T-cell (primary cell): ENCODE measurements around the gene PHTF1. TPM values are rescaled to one million over a fixed set of nuclear protein-coding genes. Genes with fewer than 3 reads are reported as not detected.

Experiments used
- ATAC-seq, 4 experiments: fragments of 200-7000 bp in 3 of 4; fragments of 150-1000 bp in 1 of 4; cut with Tn5 transposase; replicated peaks in 1 of 4; 1 replicate in 3 of 4; 2 replicates in 1 of 4; pipeline ENCODE4 v1.10.0; 2021; ENCODE audit warnings: moderate library complexity in 3 of 4, mild to moderate bottlenecking in 2 of 4, moderate number of reproducible peaks in 1 of 4
- CTCF ChIA-PET, 2 donors: fragments of 300-600 bp; sonication (Branson Sonifier 250); formaldehyde crosslinking; loops; one replicate each; lab custom pipeline; 2022; ENCODE audit warnings: antibody characterized with exemption in 2 of 2; lab: Charles Lee
- POLR2A ChIA-PET, 2 donors: fragments of 300-600 bp; sonication (Branson Sonifier 250); formaldehyde crosslinking; loops; one replicate each; lab custom pipeline; 2022; ENCODE audit warnings: antibody characterized with exemption in 2 of 2; lab: Charles Lee
- DNase-seq, 35 experiments: peaks; one replicate each; pipeline versions ENCODE4 v3.0.0 to v3.0.0-alpha.2; 2013 to 2023
- H3K27ac ChIP-seq: one replicate; pipeline ENCODE4 v1.5.1; 2013; ENCODE audit warnings: low read length
- H3K27me3 ChIP-seq, 2 experiments: replicated peaks in 1 of 2; 1 replicate in 1 of 2; 2 replicates in 1 of 2; pipeline versions ENCODE4 v1.6.1 to v1.7.0; 2013; ENCODE audit warnings: low read length in 1 of 2, mixed read lengths in 1 of 2; ENCODE audit not compliant: control insufficient read depth in 2 of 2, insufficient read depth in 2 of 2; ENCODE audit errors: extremely low read depth in 1 of 2
- H3K36me3 ChIP-seq, 2 donors: 1 replicate in 1 of 2; 2 replicates in 1 of 2; pipeline versions ENCODE4 v1.6.1 to v1.7.0; 2013; ENCODE audit warnings: low read length in 1 of 2; ENCODE audit not compliant: control insufficient read depth in 2 of 2, insufficient read depth in 1 of 2; ENCODE audit errors: extremely low read depth in 1 of 2
- H3K4me1 ChIP-seq, 2 experiments: 1 replicate in 1 of 2; 2 replicates in 1 of 2; pipeline versions ENCODE4 v1.6.1 to v1.7.0; 2013; ENCODE audit warnings: low read length in 2 of 2, mixed read lengths in 1 of 2; ENCODE audit not compliant: insufficient read depth in 2 of 2, control insufficient read depth in 1 of 2; ENCODE audit errors: extremely low read depth in 1 of 2
- H3K4me3 ChIP-seq, 2 donors: 1 replicate in 1 of 2; 2 replicates in 1 of 2; pipeline versions ENCODE4 v1.5.1 to v1.7.0; 2013; ENCODE audit warnings: mild to moderate bottlenecking in 2 of 2, low read length in 1 of 2, moderate library complexity in 1 of 2; ENCODE audit not compliant: control insufficient read depth in 1 of 2; ENCODE audit errors: extremely low read depth in 1 of 2
- H3K9me3 ChIP-seq: 2 replicates; pipeline ENCODE4 v1.7.0; 2013
- H3K27ac Mint-ChIP-seq, 2 donors: one replicate each; pipeline ENCODE4 v1.8.0; 2020 to 2021; ENCODE audit warnings: mild to moderate bottlenecking in 2 of 2, mixed read lengths in 2 of 2
- H3K27me3 Mint-ChIP-seq, 2 donors: one replicate each; pipeline ENCODE4 v1.8.0; 2021 to 2022; ENCODE audit warnings: mixed read lengths in 2 of 2
- H3K36me3 Mint-ChIP-seq: one replicate; pipeline ENCODE4 v1.8.0; 2021; ENCODE audit warnings: mixed read lengths
- H3K4me1 Mint-ChIP-seq, 3 donors: one replicate each; pipeline ENCODE4 v1.8.0; 2020 to 2022; ENCODE audit warnings: mixed read lengths in 3 of 3, mild to moderate bottlenecking in 1 of 3
- H3K4me3 Mint-ChIP-seq, 3 donors: one replicate each; pipeline ENCODE4 v1.8.0; 2020 to 2022; ENCODE audit warnings: mild to moderate bottlenecking in 3 of 3, mixed read lengths in 3 of 3, moderate library complexity in 3 of 3
- H3K9me3 Mint-ChIP-seq, 3 donors: one replicate each; pipeline ENCODE4 v1.8.0; 2020 to 2022; ENCODE audit warnings: mixed read lengths in 3 of 3
- WGBS: methylation state at CpG from one replicate; pipeline ENCODE4 v1.1.5; 2013; ENCODE audit warnings: missing lambda C conversion rate; ENCODE audit not compliant: insufficient coverage; 5-methylcytosine and 5-hydroxymethylcytosine counted together
- total RNA-seq, 35 experiments: library from RNA in 6 of 35; stranded (reverse) in 6 of 35; fragments of 120-200 nt in 1 of 35; gene quantifications; one replicate each; pipeline versions ENCODE4 v1.2.1 to v1.2.4 and lab custom pipeline; 2013 to 2026

The PHTF1 gene
- total RNA-seq, 5 donors from 2014 or later (not counting 1 experiment from before 2014, with no cell fraction given), result 5.9 to 10.5 (median 9.2) TPM

GRCh38 chr1:113694910-113695309 is 64.4 kb downstream of the PHTF1 start:
- CTCF ChIA-PET, result no interaction called here
- Histone ChIP-seq H3K27me3 (no peaks in the 10 kb centered on the region), H3K4me1 (no peaks in the 10 kb centered on the region), H3K27ac (no peak overlapping the region), H3K9me3 (no peaks in the 10 kb centered on the region), H3K36me3 (no peaks in the 10 kb centered on the region), H3K4me3 (no peak overlapping the region)
- Mint-ChIP-seq H3K36me3 (peaks cover 38% of the 10 kb centered on the region), H3K27ac (no peak overlapping the region), H3K9me3 (peaks cover 14 to 31% (median 15%) of the 10 kb centered on the region in 3 donors), H3K4me3 (no peak overlapping the region), H3K27me3 (no peaks in the 10 kb centered on the region), H3K4me1 (no peaks in the 10 kb centered on the region)
- no peak for ATAC-seq
- no peak for DNase-seq
- POLR2A ChIA-PET, result no interaction called here

- Mint-ChIP-seq H3K4me1 (no peaks in the 10 kb centered on the region), H3K36me3 (peaks cover 41% of the 10 kb centered on the region), H3K4me3 (no peak overlapping the region), H3K27me3 (no peaks in the 10 kb centered on the region), H3K9me3 (peaks cover 14 to 31% (median 15%) of the 10 kb centered on the region in 3 donors), H3K27ac (no peak overlapping the region)
- ATAC-seq, result no peak
- no peak for DNase-seq
- ChIA-PET CTCF (interaction anchor here in 1 of 2 donors (0.5 kb wide), 1 partner anchor 50 kb away, joined by 3 read pairs; no protein-coding TSS in a partner anchor), POLR2A (no interaction called here)
- Histone ChIP-seq H3K36me3 (no peaks in the 10 kb centered on the region), H3K27ac (no peak overlapping the region), H3K9me3 (no peaks in the 10 kb centered on the region), H3K4me3 (no peak overlapping the region), H3K4me1 (no peaks in the 10 kb centered on the region), H3K27me3 (no peaks in the 10 kb centered on the region)
- 95% methylated on average over 4 of the region's 4 CpGs for WGBS
These were observed 66.4 kb downstream of the PHTF1 start for GRCh38 chr1:113692824-113693431.

GRCh38 chr1:113692342-113692741 is 66.9 kb downstream of the PHTF1 start:
- Mint-ChIP-seq H3K27me3 (no peaks in the 10 kb centered on the region), H3K9me3 (peaks cover 14 to 31% (median 15%) of the 10 kb centered on the region in 3 donors), H3K4me1 (no peaks in the 10 kb centered on the region), H3K4me3 (no peak overlapping the region), H3K27ac (no peak overlapping the region), H3K36me3 (peaks cover 41% of the 10 kb centered on the region)
- no peaks in the 10 kb centered on the region for H3K4me1 ChIP-seq
- CTCF ChIA-PET, result no interaction called here
- H3K36me3 ChIP-seq, result no peaks in the 10 kb centered on the region
- POLR2A ChIA-PET, result no interaction called here
- DNase-seq (no peak), ATAC-seq (no peak)
- no peak overlapping the region for H3K27ac ChIP-seq
- H3K4me3 ChIP-seq, result no peak overlapping the region
- no CpG with 5 or more reads among the region's 2 CpGs for WGBS
- H3K27me3 ChIP-seq, result no peaks in the 10 kb centered on the region
- no peaks in the 10 kb centered on the region for H3K9me3 ChIP-seq

- H3K27me3 ChIP-seq, result no peaks in the 10 kb centered on the region
- no peak overlapping the region for H3K27ac ChIP-seq
- WGBS, result 67% methylated on average over 1 of the region's 2 CpGs
- peaks cover 14 to 31% (median 15%) of the 10 kb centered on the region in 3 donors for H3K9me3 Mint-ChIP-seq
- no peaks in the 10 kb centered on the region for H3K4me1 ChIP-seq
- no peaks in the 10 kb centered on the region for H3K4me1 Mint-ChIP-seq
- H3K4me3 Mint-ChIP-seq, result no peak overlapping the region
- no peaks in the 10 kb centered on the region for H3K36me3 ChIP-seq
- peaks cover 37% of the 10 kb centered on the region for H3K36me3 Mint-ChIP-seq
- no peaks in the 10 kb centered on the region for H3K9me3 ChIP-seq
- DNase-seq, result no peak
- H3K27ac Mint-ChIP-seq, result no peak overlapping the region
- ChIA-PET POLR2A (no interaction called here), CTCF (no interaction called here)
- no peaks in the 10 kb centered on the region for H3K27me3 Mint-ChIP-seq
- H3K4me3 ChIP-seq, result no peak overlapping the region
- ATAC-seq, result no peak
These were observed 68.1 kb downstream of the PHTF1 start for GRCh38 chr1:113691184-113691583.

GRCh38 chr1:113686891-113687618 is 72.2 kb downstream of the PHTF1 start:
- CTCF ChIA-PET, result interaction anchor here (0.6 to 0.7 kb wide), 3 partner anchors 13 to 111 kb away, joined by 3 to 4 read pairs (median 3); no protein-coding TSS in a partner anchor
- H3K4me1 ChIP-seq, result no peaks in the 10 kb centered on the region
- no peak overlapping the region for H3K4me3 ChIP-seq
- no peak overlapping the region for H3K27ac ChIP-seq
- ATAC-seq (no peak), DNase-seq (no peak)
- H3K36me3 Mint-ChIP-seq, result peaks cover 20% of the 10 kb centered on the region
- no peaks in the 10 kb centered on the region for H3K27me3 Mint-ChIP-seq
- no peaks in the 10 kb centered on the region for H3K27me3 ChIP-seq
- no peak overlapping the region for H3K4me3 Mint-ChIP-seq
- no peaks in the 10 kb centered on the region for H3K4me1 Mint-ChIP-seq
- no peaks in the 10 kb centered on the region for H3K36me3 ChIP-seq
- POLR2A ChIA-PET, result interaction anchor here in 1 of 2 donors (0.6 kb wide), 1 partner anchor 616 kb away, joined by 5 read pairs; no protein-coding TSS in a partner anchor
- peaks cover 0 to 4% (median 0%) of the 10 kb centered on the region in 3 donors for H3K9me3 Mint-ChIP-seq
- no peak overlapping the region for H3K27ac Mint-ChIP-seq
- no CpG with 5 or more reads among the region's 3 CpGs for WGBS
- no peaks in the 10 kb centered on the region for H3K9me3 ChIP-seq

- Histone ChIP-seq H3K36me3 (no peaks in the 10 kb centered on the region), H3K27me3 (no peaks in the 10 kb centered on the region), H3K27ac (no peak overlapping the region), H3K4me1 (no peaks in the 10 kb centered on the region), H3K4me3 (no peak overlapping the region), H3K9me3 (no peaks in the 10 kb centered on the region)
- no peak for DNase-seq
- ChIA-PET POLR2A (no interaction called here), CTCF (interaction anchor here in 1 of 2 donors (0.5 kb wide), 1 partner anchor 683 kb away, joined by 9 read pairs; no protein-coding TSS in a partner anchor)
- H3K4me1 Mint-ChIP-seq, result no peaks in the 10 kb centered on the region
- no peaks in the 10 kb centered on the region for H3K9me3 Mint-ChIP-seq
- H3K4me3 Mint-ChIP-seq, result no peak overlapping the region
- no peak overlapping the region for H3K27ac Mint-ChIP-seq
- peaks cover 8% of the 10 kb centered on the region for H3K36me3 Mint-ChIP-seq
- WGBS, result no CpG with 5 or more reads among the region's 6 CpGs
- ATAC-seq, result no peak
- no peaks in the 10 kb centered on the region for H3K27me3 Mint-ChIP-seq
These were observed 75.1 kb downstream of the PHTF1 start for GRCh38 chr1:113684153-113684541.
